Aorta (tissue), 5 donors: Measurements from ENCODE around the gene CYFIP2. TPM values are rescaled to one million over a fixed set of nuclear protein-coding genes. Genes with fewer than 3 reads are reported as not detected.

Experiments
- ATAC-seq: fragments of 200-7000 bp; cut with Tn5 transposase; one replicate; pipeline ENCODE4 v1.9.1; 2022; ENCODE audit warnings: moderate library complexity; ENCODE audit not compliant: low FRiP score
- DNase-seq, 2 donors: peaks; one replicate each; pipeline ENCODE4 v3.0.0-alpha.2; 2020
- H3K27ac ChIP-seq, 2 donors: one replicate each; pipeline ENCODE4 v1.5.1; 2013; ENCODE audit warnings: low read length in 2 of 2, mild to moderate bottlenecking in 2 of 2, moderate library complexity in 2 of 2, control low read depth in 1 of 2, inconsistent platforms in 1 of 2, low read depth in 1 of 2
- H3K27me3 ChIP-seq, 2 donors: one replicate each; pipeline ENCODE4 v1.6.1; 2013; ENCODE audit warnings: control low read depth in 1 of 2, low read length in 1 of 2, mild to moderate bottlenecking in 1 of 2, moderate library complexity in 1 of 2; ENCODE audit not compliant: insufficient read depth in 2 of 2, control insufficient read depth in 1 of 2
- H3K36me3 ChIP-seq, 2 donors: one replicate each; pipeline ENCODE4 v1.6.1; 2013; ENCODE audit warnings: control low read depth in 1 of 2, low read length in 1 of 2, mild to moderate bottlenecking in 1 of 2; ENCODE audit not compliant: insufficient read depth in 2 of 2, control insufficient read depth in 1 of 2
- H3K4me1 ChIP-seq, 2 donors: one replicate each; pipeline ENCODE4 v1.6.1; 2013; ENCODE audit warnings: low read length in 2 of 2, control low read depth in 1 of 2, mild to moderate bottlenecking in 1 of 2, moderate library complexity in 1 of 2; ENCODE audit not compliant: insufficient read depth in 2 of 2, control insufficient read depth in 1 of 2
- H3K4me3 ChIP-seq, 2 donors: one replicate each; pipeline ENCODE4 v1.5.1; 2013; ENCODE audit warnings: low read length in 2 of 2, control low read depth in 1 of 2, mild to moderate bottlenecking in 1 of 2
- H3K9me3 ChIP-seq: one replicate; pipeline ENCODE4 v1.6.1; 2013; ENCODE audit warnings: mild to moderate bottlenecking, low read length; ENCODE audit not compliant: control insufficient read depth
- whole genome bisulfite sequencing, 2 donors: extraction: QIAGEN DNeasy Blood & Tissue Kit; methylation state at CpG; one replicate each; pipeline ENCODE4 v1.1.7; 2013; 5-methylcytosine and 5-hydroxymethylcytosine counted together
- intact Hi-C, 2 donors: fragments of 100-400 bp; cut with DNase I; formaldehyde crosslinking; loops; one replicate each; pipeline versions ENCODE4 v1.14.2 to v1.15.0; 2022
- polyA plus RNA-seq, 2 donors: library from polyadenylated mRNA; stranded (reverse); fragments of 200-250 nt; gene quantifications; one replicate each; pipeline ENCODE4 v1.2.3, GENCODE V29; 2013
- total RNA-seq, 2 donors: library from RNA; stranded (reverse); fragmentation: NEBNext Ultra II Directional; extraction: Animal tissue kit (Norgen Biotek cat#: 25700); gene quantifications; one replicate each; pipeline ENCODE4 v1.2.1, GENCODE V29; 2021
- donor health status: healthy with polysubstance abuse.
- donor health status: Bipolar disorder and iron deficiency.
- donor health status: DM: no; HTN: no; CAD: no.
- donor health status: DM: no; HTN: no; CAD: no.
- donor health status: DM: yes; HTN: yes; CAD: no.

Gene CYFIP2
- total and polyA plus RNA-seq, 4 donors = 42.0 to 144 (median 113) TPM

DNA sequence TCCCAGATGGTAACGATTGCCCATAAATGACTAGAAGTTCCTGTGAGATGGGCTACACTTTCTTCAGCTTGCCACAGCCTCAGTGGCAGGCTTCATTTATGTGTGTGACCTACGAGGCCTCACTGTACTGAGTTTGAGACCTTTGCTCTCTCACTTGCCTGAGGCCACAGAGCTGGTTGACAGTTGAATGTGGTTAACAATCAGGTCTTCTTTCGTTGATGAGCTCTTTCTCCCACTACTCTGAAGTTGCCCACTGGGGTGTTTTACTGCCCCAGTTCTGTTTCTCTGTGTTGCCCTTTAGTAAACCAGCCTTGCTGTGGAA lies 70.5 kb downstream of the CYFIP2 start:
- intact Hi-C loops = no loop called here
- no peak for DNase-seq
- peaks cover 4% of the 10 kb centered on the region in 2 donors for H3K36me3 ChIP-seq
- H3K27me3 ChIP-seq = no peaks in the 10 kb centered on the region
- H3K4me1 ChIP-seq = no peaks in the 10 kb centered on the region
- WGBS, 2 donors = 67 to 74% methylated on average over 3 of the region's 3 CpGs
- H3K4me3 ChIP-seq = no peak overlapping the region
- H3K27ac ChIP-seq = no peak overlapping the region
- H3K9me3 ChIP-seq = no peaks in the 10 kb centered on the region
- ATAC-seq = no peak

DNA sequence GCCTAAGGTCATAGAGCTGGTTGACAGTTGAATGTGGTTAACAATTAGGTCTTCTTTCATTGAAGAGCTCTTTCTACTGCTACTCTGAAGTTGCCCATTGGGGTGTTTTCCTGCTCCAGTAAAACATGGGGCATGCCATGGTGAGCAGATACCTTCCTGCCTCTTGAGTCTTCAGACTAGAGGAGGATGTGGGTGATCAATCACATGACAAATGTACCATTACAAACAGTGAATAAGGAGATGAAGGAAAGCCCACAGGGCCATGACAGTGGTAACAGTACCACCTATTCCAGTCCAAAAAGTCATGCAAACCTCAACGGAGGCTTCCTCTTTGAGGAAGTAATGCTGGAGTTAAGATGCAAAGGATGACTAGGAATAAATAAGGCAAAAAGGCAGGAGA lies 73.5 kb downstream of the CYFIP2 start:
- intact Hi-C loops = no loop called here

DNA sequence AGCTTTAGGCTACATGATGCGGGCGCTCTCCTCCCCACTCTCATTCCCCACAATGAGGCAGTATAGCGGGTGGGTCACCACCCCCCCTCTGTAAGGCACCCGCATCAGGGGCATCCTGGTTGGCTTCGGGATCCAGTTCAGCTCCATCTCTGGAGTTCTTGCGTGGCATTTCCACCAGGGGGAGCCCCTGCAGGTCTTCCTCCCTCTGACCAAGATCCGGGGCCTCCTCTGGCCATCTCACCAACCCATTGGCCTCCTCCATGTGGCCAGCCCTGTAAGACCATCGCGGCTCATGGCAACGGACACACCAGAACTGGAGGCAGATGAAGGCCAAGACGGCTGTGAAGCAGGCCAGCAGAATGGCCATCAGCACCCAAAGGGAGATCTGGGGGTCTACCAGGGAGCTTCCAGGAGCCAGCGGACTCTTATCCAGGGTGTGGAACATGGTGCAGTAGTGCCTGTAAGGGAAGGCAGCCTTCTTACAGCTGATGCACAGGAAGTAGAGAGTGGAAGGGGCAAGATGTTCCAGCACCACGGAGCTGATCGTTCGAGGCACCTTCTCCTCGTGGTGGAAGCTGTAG lies 77.0 kb downstream of the CYFIP2 start:
- H3K4me3 ChIP-seq = no peak overlapping the region
- no peaks in the 10 kb centered on the region for H3K27me3 ChIP-seq
- no peaks in the 10 kb centered on the region for H3K36me3 ChIP-seq
- intact Hi-C loops = no loop called here
- no peaks in the 10 kb centered on the region for H3K4me1 ChIP-seq
- no peak for DNase-seq
- WGBS, 2 donors = 88 to 89% methylated on average over 16 of the region's 16 CpGs
- ATAC-seq = no peak
- no peak overlapping the region for H3K27ac ChIP-seq
- H3K9me3 ChIP-seq = no peaks in the 10 kb centered on the region

More for the DNA sequence above, 73.5 kb downstream of the CYFIP2 start:
- no peak for DNase-seq
- WGBS, 2 donors = 95 to 96% methylated on average over 1 of the region's 1 CpG
- no peaks in the 10 kb centered on the region for H3K27me3 ChIP-seq
- H3K4me1 ChIP-seq = no peaks in the 10 kb centered on the region
- ATAC-seq = no peak
- no peak overlapping the region for H3K4me3 ChIP-seq
- H3K36me3 ChIP-seq = no peaks in the 10 kb centered on the region
- H3K9me3 ChIP-seq = no peaks in the 10 kb centered on the region
- no peak overlapping the region for H3K27ac ChIP-seq

DNA sequence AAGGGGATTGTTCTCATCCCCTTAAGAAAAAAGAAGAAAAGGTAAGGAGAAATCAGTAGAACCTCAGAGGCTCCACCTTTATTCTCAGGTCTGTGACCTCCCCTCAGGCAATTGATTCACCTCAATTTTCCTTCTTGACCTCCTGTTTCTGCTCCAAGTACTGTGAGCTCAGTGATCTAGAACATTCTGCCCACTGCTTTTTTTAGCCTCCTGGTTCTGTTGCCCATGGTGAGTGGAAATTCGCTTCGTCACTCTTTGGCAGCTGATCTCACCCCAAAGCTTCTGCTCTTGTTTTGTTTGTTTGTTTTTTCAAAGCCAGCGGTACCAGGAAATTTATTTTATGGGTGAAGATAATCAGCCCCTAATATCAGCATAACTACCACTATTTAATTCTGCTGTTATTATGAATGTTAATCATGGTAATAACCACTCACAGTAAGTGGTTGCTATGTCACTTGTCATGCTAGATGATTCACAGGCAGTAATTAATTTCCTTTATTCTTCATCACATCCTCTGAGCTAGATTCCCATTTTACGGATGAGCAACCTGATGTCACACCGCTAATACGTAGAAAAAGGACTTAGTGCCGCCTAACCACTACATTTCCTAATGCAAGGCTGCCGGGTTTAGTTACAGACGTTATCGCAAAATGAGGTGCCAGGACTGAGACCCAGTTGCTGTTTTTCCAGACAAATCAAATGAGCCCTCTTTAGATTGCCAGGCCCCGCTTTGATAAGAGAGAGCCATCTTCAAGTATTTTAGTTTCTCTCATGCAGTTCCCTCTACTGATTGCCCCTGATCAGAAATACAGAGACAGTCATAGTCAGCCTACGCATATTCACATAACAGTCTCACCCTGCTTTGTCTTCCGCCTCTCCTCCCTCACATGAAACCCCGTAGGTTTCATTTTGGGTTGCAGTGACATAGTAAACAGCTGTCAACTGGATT lies 78.2 kb downstream of the CYFIP2 start:
- Histone ChIP-seq H3K27me3 (no peaks in the 10 kb centered on the region), H3K27ac (no peak overlapping the region), H3K36me3 (no peaks in the 10 kb centered on the region), H3K4me1 (no peaks in the 10 kb centered on the region), H3K9me3 (no peaks in the 10 kb centered on the region), H3K4me3 (no peak overlapping the region)
- intact Hi-C loops = no loop called here
- ATAC-seq (no peak), DNase-seq (no peak)
- WGBS, 2 donors = 74 to 75% methylated on average over 14 of the region's 14 CpGs

DNA sequence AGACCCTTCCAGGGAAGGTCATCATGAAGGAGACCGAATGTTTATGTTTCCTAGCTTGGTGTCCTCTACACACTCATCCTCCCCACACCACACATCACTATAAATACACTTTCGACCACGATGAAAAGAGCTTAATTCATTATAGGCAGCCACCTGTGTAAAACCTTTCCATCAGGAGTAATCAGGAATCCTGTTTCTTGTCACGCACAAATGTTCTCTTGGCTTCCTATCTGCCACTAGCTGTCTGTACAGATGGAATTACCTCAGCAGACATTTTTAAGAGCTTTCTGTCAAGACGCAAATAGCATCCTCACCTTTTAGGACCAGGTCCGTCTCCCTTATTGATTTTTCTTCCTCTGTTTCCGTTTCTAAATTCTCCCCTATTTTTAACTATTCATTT lies 79.1 kb downstream of the CYFIP2 start:
- 87 to 89% methylated on average over 7 of the region's 7 CpGs for WGBS, 2 donors
- Histone ChIP-seq H3K27me3 (no peaks in the 10 kb centered on the region), H3K27ac (no peak overlapping the region), H3K4me1 (no peaks in the 10 kb centered on the region), H3K4me3 (no peak overlapping the region), H3K36me3 (no peaks in the 10 kb centered on the region), H3K9me3 (no peaks in the 10 kb centered on the region)
- ATAC-seq (no peak), DNase-seq (no peak)
- intact Hi-C loops = no loop called here

DNA sequence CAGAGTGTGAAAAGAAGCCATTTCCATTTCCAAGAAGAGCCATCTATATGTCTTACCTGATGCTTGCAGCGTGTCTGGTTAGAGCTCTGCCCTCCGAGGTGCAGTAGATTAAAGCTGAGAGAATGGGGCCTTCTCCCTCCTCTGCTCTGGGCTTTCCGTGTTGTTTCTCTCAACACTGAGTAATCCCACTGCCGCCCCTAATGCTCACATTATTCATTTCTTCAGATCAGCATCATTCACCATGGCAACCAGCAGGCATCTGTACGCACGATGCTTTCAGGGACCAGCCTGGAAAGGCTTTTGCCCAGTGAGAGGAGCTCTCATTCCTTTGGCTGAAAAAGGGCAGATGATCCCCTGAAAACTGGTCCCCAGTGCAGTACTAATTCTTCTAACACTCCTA lies 79.6 kb downstream of the CYFIP2 start:
- no peaks in the 10 kb centered on the region for H3K4me1 ChIP-seq
- H3K27ac ChIP-seq = no peak overlapping the region
- no peaks in the 10 kb centered on the region for H3K9me3 ChIP-seq
- no peaks in the 10 kb centered on the region for H3K27me3 ChIP-seq
- intact Hi-C loops = no loop called here
- ATAC-seq (no peak), DNase-seq (no peak)
- no peaks in the 10 kb centered on the region for H3K36me3 ChIP-seq
- no peak overlapping the region for H3K4me3 ChIP-seq
- 85 to 90% methylated on average over 6 of the region's 6 CpGs for WGBS, 2 donors

DNA sequence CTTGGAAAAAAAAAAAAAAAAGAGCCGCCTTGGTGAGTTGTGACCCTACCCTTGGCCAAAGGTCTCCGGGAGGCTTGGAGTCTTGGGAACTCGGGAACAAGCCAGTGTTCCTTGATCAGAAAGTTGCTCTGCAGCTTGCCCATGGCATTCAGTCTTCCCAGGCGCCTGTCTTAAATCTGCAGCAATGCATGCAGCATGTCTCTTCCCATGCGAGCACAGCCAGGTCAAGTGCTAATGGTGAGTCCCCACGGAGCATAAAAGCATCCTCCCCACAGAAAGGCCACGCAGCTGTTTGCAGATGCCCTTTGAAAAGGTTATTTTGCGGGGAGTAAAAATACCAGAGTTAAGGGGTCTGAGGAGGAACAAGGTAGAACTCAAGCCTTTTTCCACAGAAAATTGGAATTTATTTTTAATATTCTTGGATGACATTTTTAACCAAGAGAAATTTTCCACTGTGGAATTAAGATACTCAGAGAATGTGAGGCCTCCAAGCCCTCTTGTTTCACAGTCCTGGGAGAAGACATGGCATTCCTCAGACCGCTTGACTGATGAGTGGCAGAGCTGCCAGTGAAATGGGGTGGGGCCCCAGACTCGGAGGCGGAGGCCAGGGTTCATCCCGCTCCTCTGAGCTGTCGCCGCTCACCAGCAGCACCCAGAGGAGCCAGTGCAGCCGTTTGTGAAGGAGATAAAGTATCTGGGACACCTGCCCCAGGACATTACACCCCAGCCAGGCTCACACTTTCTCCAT lies 81.6 kb downstream of the CYFIP2 start:
- no peak for DNase-seq
- Histone ChIP-seq H3K27me3 (no peaks in the 10 kb centered on the region), H3K9me3 (no peaks in the 10 kb centered on the region), H3K27ac (no peak overlapping the region), H3K36me3 (peaks cover 0 to 2% of the 10 kb centered on the region in 2 donors), H3K4me1 (no peaks in the 10 kb centered on the region), H3K4me3 (no peak overlapping the region)
- ATAC-seq = no peak
- intact Hi-C loops = no loop called here
- 69 to 75% methylated on average over 15 of the region's 15 CpGs for WGBS, 2 donors

DNA sequence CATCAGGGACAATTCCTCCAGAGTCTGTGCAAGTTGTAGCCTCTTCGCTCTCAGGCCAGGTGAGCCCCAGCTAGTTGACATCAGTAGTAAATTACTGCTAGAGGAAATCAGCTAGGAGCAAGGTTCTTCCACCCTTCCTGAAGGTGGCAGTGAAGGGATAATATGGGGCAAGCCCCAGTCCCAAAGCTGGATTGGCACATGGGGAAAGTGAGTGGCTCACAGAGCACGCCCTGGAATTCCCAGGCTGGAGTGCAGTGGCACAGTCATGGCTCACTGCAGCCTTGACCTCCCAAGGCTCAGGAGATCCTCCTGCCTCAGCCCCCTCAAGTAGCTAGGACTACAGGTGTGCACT lies 82.1 kb downstream of the CYFIP2 start:
- no peaks in the 10 kb centered on the region for H3K4me1 ChIP-seq
- ATAC-seq (no peak), DNase-seq (no peak)
- intact Hi-C loops = no loop called here
- H3K4me3 ChIP-seq = no peak overlapping the region
- no peaks in the 10 kb centered on the region for H3K9me3 ChIP-seq
- 89 to 91% methylated on average over 2 of the region's 2 CpGs for WGBS, 2 donors
- H3K27ac ChIP-seq = no peak overlapping the region
- no peaks in the 10 kb centered on the region for H3K27me3 ChIP-seq
- H3K36me3 ChIP-seq = peaks cover 0 to 2% of the 10 kb centered on the region in 2 donors
